Left colon (tissue), 2 donors: ENCODE results near the gene NTRK1. TPM values are rescaled to one million over a fixed set of nuclear protein-coding genes. Genes with fewer than 3 reads are reported as not detected.
A peak's percentile ranks its signal among the peaks of the same experiment; 100 is the strongest.

Experiments
- ATAC-seq: fragments of 200-7000 bp; cut with Tn5 transposase; one replicate; pipeline ENCODE4 v1.9.1; 2020; ENCODE audit warnings: mild to moderate bottlenecking, moderate library complexity
- DNase-seq, 2 donors: peaks; one replicate each; pipeline ENCODE4 v3.0.0-alpha.2; 2020
- intact Hi-C, 2 donors: fragments of 100-400 bp; cut with DNase I in 1 of 2; cut with micrococcal nuclease in 1 of 2; formaldehyde crosslinking; loops; one replicate each; pipeline versions ENCODE4 v1.11.2 to v1.14.0; 2022; cut with DNase I, micrococcal nuclease
- total RNA-seq, 2 donors: library from RNA; stranded (reverse); fragmentation: NEBNext Ultra II Directional; extraction: Animal tissue kit (Norgen Biotek cat#: 25700); gene quantifications; one replicate each; pipeline ENCODE4 v1.2.1, GENCODE V29; 2021
- donor health status: DM: no; HTN: no; CAD: no.
- donor health status: DM: yes; HTN: yes; CAD: no.

The NTRK1 gene
- total RNA-seq, 2 donors from 2014 or later: 0.95 TPM; not detected in 1

DNA sequence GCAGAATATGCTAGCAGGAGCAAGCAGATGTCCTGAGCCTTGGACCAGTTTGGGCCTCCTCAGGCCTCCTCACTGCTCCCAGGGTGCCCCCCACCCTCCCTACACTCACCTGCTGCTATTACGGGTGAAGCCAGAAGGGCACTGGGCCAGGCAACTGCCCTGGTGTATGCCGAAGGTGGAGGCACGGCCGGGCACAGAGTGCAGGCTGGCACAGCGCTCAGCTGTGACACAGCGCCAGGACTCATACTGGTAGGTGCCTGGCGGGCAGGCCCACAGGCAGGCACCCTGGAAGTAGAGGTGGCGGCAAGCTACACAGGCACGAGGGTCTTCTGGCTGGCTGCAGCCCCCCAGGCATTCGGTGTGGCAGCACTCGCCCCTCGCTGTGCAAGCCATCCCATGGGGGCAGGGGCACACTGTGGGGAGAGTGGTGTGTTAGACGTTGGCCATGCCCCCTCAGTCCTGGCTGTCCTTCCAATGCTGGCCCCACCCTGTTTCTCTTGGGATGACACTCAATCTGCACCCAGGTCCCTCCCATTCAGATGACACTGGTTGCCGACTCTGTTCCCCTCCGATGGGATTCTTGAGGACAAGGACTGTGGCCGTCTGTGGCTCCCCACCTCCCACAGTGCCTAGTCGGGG lies 8.8 kb upstream of the NTRK1 start:
- intact Hi-C loops: no loop called here
- no peak for DNase-seq
- ATAC-seq: peak; percentile 38

DNA sequence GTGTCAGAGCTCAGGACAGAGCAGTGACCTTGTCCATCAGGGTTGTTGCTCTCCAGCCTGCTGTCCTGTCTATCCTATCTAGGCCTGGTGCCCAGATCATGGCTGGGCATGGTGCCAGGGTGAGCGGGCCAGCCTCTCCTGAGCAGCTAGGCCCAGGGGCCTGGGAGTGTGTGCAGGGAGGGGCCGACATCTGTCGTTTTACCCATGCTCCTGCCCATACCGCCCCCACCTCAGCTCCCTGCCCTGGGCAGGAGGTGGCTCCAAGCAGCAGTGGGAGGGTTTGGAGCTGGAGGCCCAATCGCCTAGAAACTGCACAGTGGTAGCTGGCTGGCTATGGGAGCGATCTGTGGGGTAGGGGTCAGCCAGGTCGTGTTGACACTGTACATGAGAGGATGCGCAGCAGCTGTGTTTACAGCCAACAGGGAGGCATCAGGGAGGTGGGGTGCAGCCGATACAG lies 8.2 kb upstream of the NTRK1 start:
- DNase-seq (peak in 1 of 2 donors; percentile 58), ATAC-seq (peak; percentile 76)
- intact Hi-C loops: no loop called here

DNA sequence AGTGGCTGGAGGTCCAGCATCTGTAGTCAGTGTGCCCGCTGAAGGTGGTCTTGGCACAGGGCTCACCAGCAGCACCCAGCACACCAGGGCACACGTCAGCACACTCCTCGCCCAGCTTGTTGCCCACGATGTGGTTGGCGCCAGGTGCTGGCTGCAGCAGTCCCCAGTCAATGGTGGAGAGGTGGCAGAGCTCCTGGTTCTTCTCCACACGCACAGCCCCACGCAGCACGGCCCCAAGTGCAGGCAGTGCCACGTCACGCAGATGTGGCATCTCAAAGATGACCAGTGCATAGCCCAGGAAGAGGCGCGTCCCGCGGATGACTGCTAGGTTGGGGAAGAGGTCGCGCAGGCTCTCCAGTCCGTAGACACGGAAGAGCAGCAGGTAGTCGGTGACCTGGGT lies 6.9 kb upstream of the NTRK1 start:
- ATAC-seq: no peak
- no peak for DNase-seq
- intact Hi-C loops: no loop called here

DNA sequence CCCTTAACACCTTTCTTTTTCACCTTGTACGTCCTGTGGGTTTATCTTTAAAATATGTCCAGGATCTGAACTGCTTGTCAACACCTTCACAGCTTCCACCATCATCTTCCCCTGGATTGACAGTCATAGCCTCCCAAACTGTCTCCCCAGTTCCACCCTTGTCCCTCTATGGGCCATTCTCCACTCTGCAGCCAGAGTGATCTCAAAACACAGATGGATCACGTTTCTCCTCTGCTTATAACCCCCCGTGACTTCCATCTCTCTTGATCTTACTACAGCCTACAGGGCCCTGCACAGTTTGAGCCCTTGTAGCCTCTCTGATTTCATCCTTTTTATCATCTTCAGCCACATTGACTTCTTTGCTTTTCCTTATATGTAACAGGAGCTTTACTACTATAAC lies 6.0 kb upstream of the NTRK1 start:
- ATAC-seq (no peak), DNase-seq (no peak)
- intact Hi-C loops: no loop called here

DNA sequence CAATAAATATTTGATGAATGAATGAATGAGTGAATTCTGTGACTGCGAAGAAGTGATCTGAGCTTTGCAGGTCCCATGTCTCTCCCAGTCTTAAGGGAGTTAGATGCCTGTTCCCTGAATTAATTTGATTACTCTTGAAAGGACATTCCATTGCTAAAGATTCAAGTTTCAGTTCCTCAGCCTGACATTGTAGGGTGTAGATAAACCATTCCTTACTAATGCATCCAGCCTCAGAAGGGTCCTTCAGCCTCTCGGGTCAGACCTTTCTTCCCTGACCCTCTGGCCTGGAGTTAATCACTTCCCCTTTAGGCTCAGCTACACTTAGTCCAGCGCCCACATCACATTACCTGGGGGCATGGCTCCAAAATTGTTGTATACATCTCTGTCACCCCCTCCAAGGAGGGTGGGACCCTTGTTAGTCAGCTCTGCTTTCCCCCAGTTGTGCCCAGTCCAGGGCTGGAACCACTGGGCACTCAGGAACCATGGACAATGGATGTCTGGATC lies 4.3 kb upstream of the NTRK1 start:
- DNase-seq (no peak), ATAC-seq (no peak)
- intact Hi-C loops: no loop called here

DNA sequence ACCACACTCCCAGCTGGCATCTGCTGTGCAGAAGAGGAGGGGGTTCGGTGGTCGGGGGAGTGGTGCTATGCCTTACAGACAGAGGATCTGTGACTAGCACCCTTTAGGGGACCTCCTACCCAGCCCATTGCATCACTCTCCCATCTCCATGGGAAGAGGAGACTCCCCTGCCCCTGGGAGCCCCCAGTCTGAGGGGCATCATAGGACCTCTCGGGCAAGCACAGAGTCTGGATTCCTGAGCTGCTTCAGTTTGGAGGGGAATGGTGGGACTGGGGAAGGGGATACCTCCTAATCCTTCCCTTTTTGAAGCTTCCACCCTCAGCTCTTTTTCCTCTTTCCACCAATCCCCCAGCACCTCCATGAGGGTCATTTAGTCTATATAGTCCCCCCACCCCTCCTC lies 3.1 kb upstream of the NTRK1 start:
- ATAC-seq: no peak
- intact Hi-C loops: no loop called here
- DNase-seq: no peak

DNA sequence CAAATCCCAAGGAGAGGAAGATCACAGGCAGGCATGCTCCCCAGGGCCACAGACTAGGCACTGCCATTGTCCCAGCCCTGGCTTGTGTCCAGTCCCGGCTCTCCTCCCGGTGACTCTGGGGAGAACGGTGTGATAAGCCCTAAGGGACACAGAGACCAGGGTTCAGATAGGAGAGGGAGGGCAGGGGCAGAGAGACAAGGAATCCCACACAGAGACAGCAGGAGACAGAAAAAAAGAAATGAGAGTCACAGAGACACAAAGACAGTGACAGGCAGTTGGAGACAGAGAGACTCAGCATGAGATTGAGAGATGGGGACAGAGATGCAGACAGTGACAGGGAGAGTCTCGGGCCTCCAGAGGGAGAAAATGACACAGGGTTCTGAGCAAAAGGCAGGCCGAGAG lies 2.1 kb upstream of the NTRK1 start:
- ATAC-seq (no peak), DNase-seq (no peak)
- intact Hi-C loops: no loop called here

DNA sequence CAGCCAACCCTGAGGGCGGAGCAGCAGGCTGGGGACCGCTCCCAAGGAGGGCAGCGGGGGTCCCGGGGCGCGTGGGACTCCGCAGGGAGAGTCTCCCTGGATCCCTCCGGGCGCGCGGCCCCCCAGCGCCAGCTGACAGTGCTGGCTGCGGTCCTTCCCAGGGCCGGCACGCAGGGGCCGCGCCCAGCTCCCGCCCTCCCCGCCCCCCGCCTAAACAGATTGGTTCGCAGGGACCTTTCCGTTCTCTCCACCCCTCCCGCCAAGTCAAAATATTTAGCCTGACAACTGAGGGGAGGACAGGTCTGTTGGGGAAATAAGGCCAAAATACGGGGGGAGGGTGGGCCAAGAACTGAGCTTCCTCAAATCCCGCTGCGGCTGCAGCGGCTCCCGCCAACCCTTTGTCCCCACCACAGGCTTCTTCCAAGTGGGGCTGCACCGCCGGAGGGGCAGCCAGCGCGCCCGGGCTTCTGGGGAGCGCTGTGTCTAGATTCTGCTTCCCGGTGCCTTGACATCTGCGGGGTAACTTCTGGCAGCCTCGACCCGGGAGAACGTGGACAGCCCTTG lies 1.6 kb upstream of the NTRK1 start, which contains the start of gene INSRR:
Gene INSRR, minus strand, starts transcription at position 159 of the 564 bp plus-strand sequence. CDS start 496 bp downstream, outside the sequence.
- intact Hi-C loops: no loop called here
- DNase-seq: no peak
- ATAC-seq: no peak

DNA sequence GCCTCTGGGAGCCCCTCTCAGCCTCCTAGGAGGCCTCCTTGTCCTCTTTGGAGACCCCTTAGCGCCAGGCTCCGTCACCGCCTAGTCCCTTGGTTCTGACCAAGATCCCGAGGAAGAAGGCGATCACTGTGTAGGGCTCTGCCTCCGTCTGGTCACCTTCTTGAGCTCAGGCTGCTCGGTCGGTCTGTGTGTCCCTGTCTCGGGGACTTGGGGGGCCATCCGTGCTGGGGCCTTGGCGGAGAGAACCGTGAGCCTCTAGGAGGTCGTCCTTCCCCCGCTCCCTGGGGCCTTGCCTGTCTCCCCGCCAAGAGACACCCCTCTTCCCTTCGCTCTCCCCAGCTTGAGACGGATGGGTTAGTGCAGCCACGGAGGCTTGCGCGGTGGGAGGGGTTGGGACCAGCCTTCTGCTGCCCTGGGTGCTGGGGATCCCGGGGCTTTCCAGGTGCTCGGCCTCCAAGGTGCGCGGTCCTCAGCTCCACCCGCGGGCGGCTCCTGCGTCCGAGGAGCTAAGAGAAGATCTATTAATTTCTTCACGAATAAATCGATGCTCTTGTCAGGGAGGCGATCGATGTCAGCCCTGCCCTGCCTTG lies 1.0 kb upstream of the NTRK1 start:
- DNase-seq (peak in 1 of 2 donors; percentile 14), ATAC-seq (peak; percentile 29)
- intact Hi-C loops: loop anchor here in 1 of 2 donors (10.0 kb wide), 1 partner anchor 65 kb away; no protein-coding TSS in a partner anchor

DNA sequence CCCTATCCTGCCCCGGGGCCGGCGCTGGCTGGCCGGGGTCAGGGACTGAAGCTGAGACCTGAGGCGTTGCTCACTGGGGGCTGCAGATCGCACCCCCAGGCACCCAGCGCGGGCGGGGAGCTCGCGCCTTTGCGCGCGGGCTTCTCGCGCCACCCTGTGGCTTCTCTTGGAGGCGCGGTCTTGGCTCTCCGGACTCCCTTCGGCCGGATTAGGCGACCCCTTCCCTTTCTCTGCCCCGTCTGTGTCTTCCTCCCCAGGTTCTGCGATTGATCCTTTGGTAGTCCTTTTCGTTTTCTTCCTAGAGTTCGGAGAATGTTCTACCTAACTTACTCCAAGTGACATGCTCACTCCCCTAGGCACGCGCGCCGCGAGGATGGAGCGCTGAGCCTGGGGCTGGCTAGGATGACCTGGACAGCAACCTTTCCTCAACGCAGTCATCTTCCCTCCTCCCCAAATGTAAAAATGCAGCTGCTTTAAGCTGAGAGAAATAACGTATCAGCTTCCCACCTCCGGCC lies 495 bp upstream of the NTRK1 start:
- ATAC-seq: peak; percentile 78
- DNase-seq: peak in 1 of 2 donors; percentile 48
- intact Hi-C loops: loop anchor here in 1 of 2 donors (10.0 kb wide), 1 partner anchor 65 kb away; no protein-coding TSS in a partner anchor

DNA sequence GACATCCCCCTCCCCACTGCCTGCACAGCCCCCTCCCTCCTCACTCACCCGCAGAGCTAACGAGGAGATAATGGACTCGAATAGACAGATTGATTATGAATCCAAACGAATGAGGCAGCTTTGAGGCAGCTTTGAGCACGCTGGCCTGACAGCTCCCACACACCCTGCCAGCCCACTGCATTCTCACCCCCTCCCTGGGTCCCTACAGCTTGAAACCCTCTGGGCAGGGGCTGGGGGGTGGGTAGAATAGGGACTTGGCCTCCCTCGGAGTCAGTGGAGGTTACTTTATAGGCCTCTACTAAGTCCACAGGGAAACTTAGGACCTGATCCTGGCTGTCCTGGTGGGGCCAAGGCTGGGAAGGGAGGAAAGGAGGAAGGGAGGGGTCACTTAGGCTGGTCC lies 1.9 kb downstream of the NTRK1 start:
- ATAC-seq (no peak), DNase-seq (no peak)
- intact Hi-C loops: loop anchor here in 1 of 2 donors (10.0 kb wide), 1 partner anchor 68 kb away; no protein-coding TSS in a partner anchor

DNA sequence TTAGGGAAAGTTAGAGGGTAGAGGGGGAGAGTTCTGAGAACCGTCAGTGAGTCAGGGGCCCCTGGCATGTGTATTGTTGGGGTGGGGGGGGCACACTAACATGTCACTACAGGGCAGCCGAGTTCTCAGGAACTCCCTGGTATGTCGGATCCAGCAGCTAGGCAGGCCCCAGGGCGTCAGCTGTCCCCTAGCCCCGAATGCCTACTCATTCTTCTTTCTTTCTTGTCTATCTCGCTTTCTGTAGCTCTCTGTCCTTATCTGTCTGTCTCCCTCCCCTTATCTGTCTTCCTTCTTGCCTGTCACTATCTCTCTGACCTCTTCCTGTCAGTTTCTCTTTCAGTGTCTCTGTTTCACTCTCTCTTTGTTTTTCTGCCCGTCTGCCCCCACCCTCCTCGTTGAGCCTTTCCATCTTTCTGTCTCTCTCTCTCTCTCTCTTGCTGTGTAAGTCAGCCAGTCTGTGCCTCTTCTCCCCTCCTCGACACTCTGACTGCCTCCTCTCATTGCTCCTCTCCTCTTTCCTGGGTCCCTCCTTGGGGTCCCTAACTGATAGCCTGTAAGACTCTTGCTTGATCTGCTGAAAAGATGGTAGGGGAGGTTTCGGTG lies 2.4 kb downstream of the NTRK1 start:
- intact Hi-C loops: loop anchor here in 1 of 2 donors (10.0 kb wide), 1 partner anchor 68 kb away; no protein-coding TSS in a partner anchor
- no peak for DNase-seq
- no peak for ATAC-seq

DNA sequence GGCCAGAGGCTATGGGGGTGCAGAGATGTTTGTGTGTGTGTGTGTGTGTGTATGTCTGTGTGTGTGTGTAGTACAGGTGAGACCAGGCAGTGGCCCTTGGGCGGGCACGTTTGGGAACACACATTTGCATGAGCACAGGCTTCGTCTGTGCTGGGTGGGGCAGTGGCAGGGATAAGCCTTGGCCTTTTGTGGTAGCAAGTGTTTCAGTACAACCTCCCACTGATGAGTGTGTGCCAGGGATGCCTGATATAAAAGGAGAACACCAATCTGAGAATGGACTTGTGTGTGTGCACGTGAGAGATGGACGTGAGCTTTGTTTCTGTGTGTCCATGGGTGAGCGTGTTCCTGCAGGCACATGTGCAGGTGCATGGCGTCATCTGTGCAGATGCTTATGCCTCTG lies 3.0 kb downstream of the NTRK1 start:
- ATAC-seq: no peak
- intact Hi-C loops: loop anchor here in 1 of 2 donors (10.0 kb wide), 1 partner anchor 69 kb away; no protein-coding TSS in a partner anchor
- no peak for DNase-seq

DNA sequence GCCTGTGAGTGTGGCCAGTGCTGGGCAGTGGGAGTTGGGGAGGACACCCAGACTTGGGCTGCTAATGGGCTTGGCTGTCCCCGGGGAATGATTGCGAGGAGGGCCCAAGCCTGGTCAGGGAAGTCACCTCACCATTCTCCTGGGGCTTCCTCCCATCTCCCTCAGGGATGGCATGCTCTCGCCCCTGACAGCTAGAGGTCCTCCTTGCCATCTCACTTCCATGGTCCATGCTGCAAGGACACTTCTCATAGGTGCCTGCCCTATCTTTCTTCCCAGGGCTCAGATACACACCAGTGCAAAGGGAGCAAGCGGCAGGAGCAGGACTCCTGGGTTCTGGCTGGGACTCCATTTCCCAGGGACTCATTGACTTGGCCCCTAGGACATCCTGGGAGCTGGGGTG lies 4.1 kb downstream of the NTRK1 start:
- DNase-seq (no peak), ATAC-seq (no peak)
- intact Hi-C loops: loop anchor here in 1 of 2 donors (10.0 kb wide), 1 partner anchor 70 kb away; no protein-coding TSS in a partner anchor

DNA sequence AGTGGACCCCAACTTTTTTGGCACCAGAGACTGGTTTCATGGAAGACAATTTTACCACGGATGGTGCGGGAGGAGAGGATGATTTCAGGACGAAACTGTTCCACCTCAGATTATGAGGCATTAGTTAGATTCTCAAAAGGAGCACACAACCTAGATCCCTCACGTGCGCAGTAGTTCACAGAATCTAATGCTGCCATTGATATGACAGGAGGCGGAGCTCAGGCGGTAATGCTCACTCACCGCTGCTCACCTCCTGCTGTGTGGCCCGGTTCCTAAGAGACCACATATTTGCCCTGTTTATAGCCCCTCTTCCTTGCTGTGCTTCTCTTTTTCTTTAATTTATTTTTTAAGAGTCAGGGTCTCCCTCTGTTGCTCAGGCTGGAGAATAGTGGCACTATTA lies 4.6 kb downstream of the NTRK1 start:
- ATAC-seq (no peak), DNase-seq (no peak)
- intact Hi-C loops: loop anchor here in 1 of 2 donors (10.0 kb wide), 1 partner anchor 70 kb away; no protein-coding TSS in a partner anchor

DNA sequence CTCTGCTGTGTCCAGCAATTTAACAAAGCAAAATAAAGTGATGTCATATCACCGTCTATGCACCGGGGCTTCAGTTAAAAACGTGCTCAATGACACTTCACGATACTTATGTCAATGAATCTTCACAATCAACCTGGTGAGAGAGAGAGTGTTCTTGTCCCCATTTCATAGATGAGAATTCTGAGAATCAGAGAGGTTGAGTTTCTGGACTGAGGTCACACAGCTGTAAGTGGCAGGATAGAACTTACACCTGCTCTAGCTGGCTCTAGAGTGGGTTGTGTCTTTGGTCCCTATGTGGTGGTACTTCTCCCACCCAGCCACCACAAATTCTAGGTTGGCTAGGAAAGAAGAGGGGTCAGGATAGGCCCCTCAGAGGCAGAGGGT lies 5.2 kb downstream of the NTRK1 start:
- ATAC-seq: no peak
- intact Hi-C loops: loop anchor here in 1 of 2 donors (10.0 kb wide), 1 partner anchor 71 kb away; no protein-coding TSS in a partner anchor

DNA sequence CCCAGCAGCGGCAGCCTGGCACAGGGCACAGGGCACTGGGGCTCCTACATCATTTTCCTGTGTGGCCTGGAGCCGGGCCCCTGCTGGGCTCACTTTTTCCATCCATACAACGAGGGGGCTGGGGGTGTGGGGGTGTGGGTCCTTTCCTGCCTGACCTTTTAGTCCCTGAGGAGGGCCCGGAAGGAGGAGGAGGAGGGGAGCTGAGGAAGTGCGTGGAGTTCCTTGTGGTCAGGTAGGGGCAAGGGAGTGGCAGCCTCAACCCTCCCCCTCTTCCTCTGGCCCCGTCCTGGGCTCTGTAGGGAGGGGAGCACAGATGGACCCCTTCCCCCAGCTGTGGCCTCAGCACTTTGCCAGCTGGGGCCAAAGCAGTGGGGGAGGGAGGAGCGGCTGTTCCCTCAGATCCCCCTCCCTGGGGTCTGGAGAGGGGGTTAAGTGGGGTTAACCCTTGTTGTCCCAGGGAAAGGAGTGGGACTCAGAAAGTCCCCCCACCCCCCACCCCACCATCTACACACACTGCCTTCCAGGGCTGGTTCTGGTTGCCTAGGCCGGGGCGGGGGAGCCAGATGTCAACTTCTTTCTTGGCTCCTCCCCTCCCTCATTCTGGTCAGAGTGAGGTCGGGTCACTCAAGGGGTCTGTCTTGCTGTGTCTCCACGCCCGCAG lies 5.7 kb downstream of the NTRK1 start:
- ATAC-seq (no peak), DNase-seq (no peak)
- intact Hi-C loops: loop anchor here in 1 of 2 donors (10.0 kb wide), 1 partner anchor 72 kb away; no protein-coding TSS in a partner anchor

More for the DNA sequence above, 5.2 kb downstream of the NTRK1 start:
- no peak for DNase-seq

DNA sequence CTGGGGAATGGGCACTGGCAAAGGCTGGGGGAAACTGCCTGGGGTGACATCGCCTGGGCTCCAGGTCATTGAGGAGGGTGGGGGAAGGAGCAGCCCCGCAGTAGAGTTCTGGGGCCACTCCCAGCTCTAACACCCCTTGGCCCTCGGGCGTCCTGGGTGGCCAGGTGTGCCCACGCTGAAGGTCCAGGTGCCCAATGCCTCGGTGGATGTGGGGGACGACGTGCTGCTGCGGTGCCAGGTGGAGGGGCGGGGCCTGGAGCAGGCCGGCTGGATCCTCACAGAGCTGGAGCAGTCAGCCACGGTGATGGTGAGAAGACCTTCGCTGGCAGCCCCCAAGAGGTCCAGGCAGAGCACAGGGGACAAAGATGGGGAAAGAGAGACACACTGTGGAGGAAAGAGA lies 7.7 kb downstream of the NTRK1 start:
- ATAC-seq (no peak), DNase-seq (no peak)
- intact Hi-C loops: loop anchor here in 1 of 2 donors (10.0 kb wide), 1 partner anchor 74 kb away; no protein-coding TSS in a partner anchor
